GM19438 (cell line): ENCODE results near the gene CNKSR3.

Source experiments
- ATAC-seq: cut with Tn5 transposase; IDR thresholded peaks from one replicate; pipeline ENCODE4 v1.9.1; 2021; ENCODE audit warnings: low read depth; ENCODE audit not compliant: unreplicated experiment

The CNKSR3 gene

GRCh38 chr6:154390034-154390433, 120.5 kb downstream of the CNKSR3 start:
- ATAC-seq: no peak

- no peak for ATAC-seq
These were observed 121.7 kb downstream of the CNKSR3 start for GRCh38 chr6:154388803-154389202.

GRCh38 chr6:154386848-154387717, 123.4 kb downstream of the CNKSR3 start:
- no peak for ATAC-seq

GRCh38 chr6:154384191-154384590, 126.3 kb downstream of the CNKSR3 start:
- no peak for ATAC-seq

GRCh38 chr6:154383273-154383672, 127.2 kb downstream of the CNKSR3 start:
- no peak for ATAC-seq

GRCh38 chr6:154382740-154383139, 127.7 kb downstream of the CNKSR3 start:
- no peak for ATAC-seq

GRCh38 chr6:154381548-154381947, 128.9 kb downstream of the CNKSR3 start:
- ATAC-seq: no peak

- no peak for ATAC-seq
These were observed 129.7 kb downstream of the CNKSR3 start for GRCh38 chr6:154380741-154381140.

GRCh38 chr6:154379585-154379984, 130.9 kb downstream of the CNKSR3 start:
- no peak for ATAC-seq

- no peak for ATAC-seq
These were observed 132.0 kb downstream of the CNKSR3 start for GRCh38 chr6:154378518-154378917.

- ATAC-seq: no peak
These were observed 132.8 kb downstream of the CNKSR3 start for GRCh38 chr6:154377726-154378125.

- no peak for ATAC-seq
These were observed 136.5 kb downstream of the CNKSR3 start for GRCh38 chr6:154373971-154374370.

GRCh38 chr6:154371281-154371680, 139.2 kb downstream of the CNKSR3 start:
- no peak for ATAC-seq

- ATAC-seq: peak; percentile 74
These were observed 139.9 kb downstream of the CNKSR3 start for GRCh38 chr6:154370545-154370944.

- no peak for ATAC-seq
These were observed 142.4 kb downstream of the CNKSR3 start for GRCh38 chr6:154367839-154368695.

- ATAC-seq: no peak
These were observed 143.1 kb downstream of the CNKSR3 start for GRCh38 chr6:154367336-154367735.

- no peak for ATAC-seq
These were observed 146.7 kb downstream of the CNKSR3 start for GRCh38 chr6:154363821-154364220.

GRCh38 chr6:154361476-154361875, 149.0 kb downstream of the CNKSR3 start:
- ATAC-seq: no peak

- no peak for ATAC-seq
These were observed 150.0 kb downstream of the CNKSR3 start for GRCh38 chr6:154360476-154360875.

GRCh38 chr6:154359679-154360078, 150.8 kb downstream of the CNKSR3 start:
- no peak for ATAC-seq

- ATAC-seq: peak; percentile 27
These were observed 151.3 kb downstream of the CNKSR3 start for GRCh38 chr6:154359161-154359574.
